SK-N-SH (cell line): ENCODE data around the gene AMMECR1. TPM values are rescaled to one million over a fixed set of nuclear protein-coding genes. Genes with fewer than 3 reads are reported as not detected.

ENCODE experiments used
- CTCF ChIA-PET: fragments of 300-600, 350-600 bp; formaldehyde crosslinking; extraction: SDS; loops from one replicate; lab custom pipeline; 2021; lab: Yijun Ruan, JAX
- POLR2A ChIA-PET: fragments of 350-600 bp; sonication (Branson Sonifier 250); formaldehyde crosslinking; extraction: SDS; loops from one replicate; lab custom pipeline; 2020; ENCODE audit warnings: antibody characterized with exemption, inconsistent platforms; lab: Yijun Ruan, JAX
- DNase-seq: peaks from one replicate; pipeline ENCODE4 v3.0.0; 2012
- H2AFZ ChIP-seq: fragments of 200-600 bp; sonication (generic); 2 replicates; pipeline ENCODE4 v1.8.1; 2016; ENCODE audit warnings: antibody characterized with exemption, mild to moderate bottlenecking, low read depth
- H3F3A ChIP-seq: fragments of 200-600 bp; sonication (generic); replicated peaks from 2 replicates; pipeline ENCODE3; 2016; ENCODE audit warnings: antibody characterized with exemption, mild to moderate bottlenecking; ENCODE audit not compliant: insufficient read depth
- H3K27ac ChIP-seq, 2 experiments: fragments of 200-500 bp in 1 of 2; fragments of 200-600 bp in 1 of 2; sonication (Bioruptor generic) in 1 of 2; sonication (generic), shearing (Covaris generic) in 1 of 2; 2 replicates each; pipeline versions ENCODE4 v1.5.1 to v1.6.1; 2014 to 2016; ENCODE audit warnings: low read depth in 2 of 2, inconsistent platforms in 1 of 2, low read length in 1 of 2, mild to moderate bottlenecking in 1 of 2, mixed read lengths in 1 of 2
- H3K27me3 ChIP-seq: fragments of 200-600 bp; sonication (generic), shearing (Covaris generic); 2 replicates; pipeline ENCODE4 v1.6.1; 2016; ENCODE audit warnings: mixed run types; ENCODE audit not compliant: insufficient read depth
- H3K36me3 ChIP-seq, 2 experiments: fragments of 200-500 bp in 1 of 2; fragments of 200-600 bp in 1 of 2; sonication (Bioruptor generic) in 1 of 2; sonication (generic) in 1 of 2; replicated peaks in 1 of 2; 2 replicates each; pipeline versions ENCODE3 to v1.5.1; 2014 to 2016; ENCODE audit warnings: low read length in 1 of 2, mild to moderate bottlenecking in 1 of 2; ENCODE audit not compliant: insufficient read depth in 2 of 2, control insufficient read depth in 1 of 2
- H3K4me1 ChIP-seq, 2 experiments: fragments of 200-500 bp in 1 of 2; fragments of 200-600 bp in 1 of 2; sonication (Bioruptor generic) in 1 of 2; sonication (generic), shearing (Covaris generic) in 1 of 2; 2 replicates each; pipeline versions ENCODE4 v1.5.1 to v1.6.1; 2014 to 2016; ENCODE audit warnings: low read depth in 1 of 2, low read length in 1 of 2, mixed run types in 1 of 2; ENCODE audit not compliant: insufficient read depth in 2 of 2, control insufficient read depth in 1 of 2
- H3K4me2 ChIP-seq: fragments of 200-600 bp; sonication (generic), shearing (Covaris generic); 2 replicates; pipeline ENCODE4 v1.6.1; 2017; ENCODE audit warnings: mixed run types
- H3K4me3 ChIP-seq, 2 experiments: fragments of 200-500 bp in 1 of 2; fragments of 200-600 bp in 1 of 2; sonication (Bioruptor generic) in 1 of 2; sonication (generic), shearing (Covaris generic) in 1 of 2; 2 replicates each; pipeline versions ENCODE4 v1.5.1 to v1.8.1; 2014 to 2016; ENCODE audit warnings: low read depth in 2 of 2, inconsistent platforms in 1 of 2, low read length in 1 of 2, mild to moderate bottlenecking in 1 of 2, mixed read lengths in 1 of 2, moderate library complexity in 1 of 2
- H3K79me2 ChIP-seq: fragments of 200-600 bp; sonication (generic); 2 replicates; pipeline ENCODE4 v1.8.1; 2017; ENCODE audit warnings: mild to moderate bottlenecking; ENCODE audit not compliant: insufficient read depth
- H3K9ac ChIP-seq: fragments of 200-600 bp; sonication (generic); 2 replicates; pipeline ENCODE4 v1.6.1; 2017; ENCODE audit warnings: mixed run types
- H3K9me2 ChIP-seq: fragments of 200-600 bp; sonication (generic); 2 replicates; pipeline ENCODE4 v1.6.1; 2017; ENCODE audit warnings: mixed run types
- H3K9me3 ChIP-seq: fragments of 200-600 bp; sonication (generic); 2 replicates; pipeline ENCODE4 v1.6.1; 2017; ENCODE audit warnings: mixed run types, mild to moderate bottlenecking, moderate library complexity
- H4K20me1 ChIP-seq: fragments of 200-600 bp; sonication (generic); 2 replicates; pipeline ENCODE4 v1.6.1; 2017; ENCODE audit warnings: mild to moderate bottlenecking, mixed run types; ENCODE audit not compliant: insufficient read depth
- EP300 ChIP-seq, 2 experiments: IDR thresholded peaks; 2 replicates each; pipeline versions ENCODE4 v1.4.0 to v1.6.1; 2012; ENCODE audit warnings: borderline replicate concordance in 1 of 2, low read depth in 1 of 2, low read length in 1 of 2
- FOSL2 ChIP-seq: IDR thresholded peaks from 2 replicates; pipeline ENCODE4 v1.4.0; 2012; ENCODE audit warnings: low read depth, mild to moderate bottlenecking, moderate library complexity, borderline replicate concordance
- REST ChIP-seq: IDR thresholded peaks from 2 replicates; pipeline ENCODE4 v1.6.1; 2012; ENCODE audit warnings: mild to moderate bottlenecking, low read depth, low read length, moderate library complexity
- RXRA ChIP-seq: IDR thresholded peaks from 2 replicates; pipeline ENCODE4 v1.4.0; 2012; ENCODE audit warnings: low read depth, mild to moderate bottlenecking, borderline replicate concordance
- SMC3 ChIP-seq: IDR thresholded peaks from 2 replicates; pipeline ENCODE4 v1.6.1; 2012; ENCODE audit warnings: low read depth, low read length, improper control_type of control experiment
- USF1 ChIP-seq: IDR thresholded peaks from 2 replicates; pipeline ENCODE4 v1.4.0; 2012; ENCODE audit warnings: low read depth, borderline replicate concordance
- YY1 ChIP-seq: IDR thresholded peaks from 2 replicates; pipeline ENCODE4 v1.4.0; 2012; ENCODE audit warnings: low read depth, mild to moderate bottlenecking
- WGBS: methylation state at CpG from one replicate; pipeline ENCODE4 v1.1.6; 2017; ENCODE audit warnings: low lambda C conversion rate; 5-methylcytosine and 5-hydroxymethylcytosine counted together
- polyA plus RNA-seq, 3 experiments: library from polyadenylated mRNA; depleted of rRNA; stranded (reverse); fragments of >200 nt; gene quantifications; 2 replicates each; pipeline ENCODE4 v1.2.3, GENCODE V29; 2012
- TF ChIP-seq, protein P1 (sequence below): IDR thresholded peaks from 2 replicates; pipeline ENCODE4; 2012
- TF ChIP-seq, protein P2 (sequence below): fragments of 150-350 bp; IDR thresholded peaks from 2 replicates; pipeline ENCODE4 v1.6.1; 2016; ENCODE audit warnings: mild to moderate bottlenecking, low read depth, low read length

Gene AMMECR1
- polyA plus RNA-seq, 1 of the 3 experiments (the other 2 are of a cell fraction) = 1.3 TPM

- Histone ChIP-seq H3K36me3 (no peaks in the 10 kb centered on the region), H3K4me3 (no peak overlapping the region), H3K9ac (no peak overlapping the region), H3K9me3 (no peaks in the 10 kb centered on the region), H3K27me3 (no peaks in the 10 kb centered on the region), H3F3A (no peaks in the 10 kb centered on the region), H3K4me2 (no peak overlapping the region), H3K4me1 (no peaks in the 10 kb centered on the region), H4K20me1 (no peaks in the 10 kb centered on the region), H3K27ac (no peak overlapping the region), H3K9me2 (no peaks in the 10 kb centered on the region), H3K79me2 (no peaks in the 10 kb centered on the region), H2AFZ (no peak overlapping the region)
- no peak for TF ChIP-seq REST
- TF ChIP-seq, protein P1, sequence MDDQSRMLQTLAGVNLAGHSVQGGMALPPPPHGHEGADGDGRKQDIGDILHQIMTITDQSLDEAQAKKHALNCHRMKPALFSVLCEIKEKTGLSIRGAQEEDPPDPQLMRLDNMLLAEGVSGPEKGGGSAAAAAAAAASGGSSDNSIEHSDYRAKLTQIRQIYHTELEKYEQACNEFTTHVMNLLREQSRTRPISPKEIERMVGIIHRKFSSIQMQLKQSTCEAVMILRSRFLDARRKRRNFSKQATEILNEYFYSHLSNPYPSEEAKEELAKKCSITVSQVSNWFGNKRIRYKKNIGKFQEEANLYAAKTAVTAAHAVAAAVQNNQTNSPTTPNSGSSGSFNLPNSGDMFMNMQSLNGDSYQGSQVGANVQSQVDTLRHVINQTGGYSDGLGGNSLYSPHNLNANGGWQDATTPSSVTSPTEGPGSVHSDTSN = no peak
- TF ChIP-seq, protein P2, sequence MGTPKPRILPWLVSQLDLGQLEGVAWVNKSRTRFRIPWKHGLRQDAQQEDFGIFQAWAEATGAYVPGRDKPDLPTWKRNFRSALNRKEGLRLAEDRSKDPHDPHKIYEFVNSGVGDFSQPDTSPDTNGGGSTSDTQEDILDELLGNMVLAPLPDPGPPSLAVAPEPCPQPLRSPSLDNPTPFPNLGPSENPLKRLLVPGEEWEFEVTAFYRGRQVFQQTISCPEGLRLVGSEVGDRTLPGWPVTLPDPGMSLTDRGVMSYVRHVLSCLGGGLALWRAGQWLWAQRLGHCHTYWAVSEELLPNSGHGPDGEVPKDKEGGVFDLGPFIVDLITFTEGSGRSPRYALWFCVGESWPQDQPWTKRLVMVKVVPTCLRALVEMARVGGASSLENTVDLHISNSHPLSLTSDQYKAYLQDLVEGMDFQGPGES = no peak
- no peak for TF ChIP-seq RXRA
- no peak for TF ChIP-seq EP300 (IDR thresholded peaks at IDR 0.05; ENCODE audit: borderline replicate concordance in 1 of 2, low read depth in 1 of 2, low read length in 1 of 2)
- TF ChIP-seq YY1 = no peak
- TF ChIP-seq SMC3 = no peak
- no peak for TF ChIP-seq FOSL2
- TF ChIP-seq USF1 = no peak
- ChIA-PET POLR2A (no interaction called here), CTCF (interaction anchor here (1.2 to 19.4 kb wide), 5 partner anchors 7 to 256 kb away, joined by 3 to 315 read pairs (median 16); no protein-coding TSS in a partner anchor)
- DNase-seq = no peak
- WGBS = 29% methylated on average over 1 of the region's 1 CpG
Measured at GRCh38 chrX:110157444-110157843, 160.4 kb downstream of the AMMECR1 start.
